Astrocyte of the hippocampus (primary cell): ENCODE results near the gene NCOA1.
"Not testable (repeated sequence)": the region's sequence is repeated elsewhere in the genome, so short reads cannot be mapped to it uniquely, and the experiment has no call there.

Experiments
- DNase-seq: peaks from one replicate; pipeline ENCODE4 v3.0.0; 2011; ENCODE audit warnings: low read depth, low spot score

The NCOA1 gene

GRCh38 chr2:24505534-24506275, 14.7 kb downstream of the NCOA1 start:
- DNase-seq: no peak

- DNase-seq: no peak
Measured at GRCh38 chr2:24507549-24507948, 16.5 kb downstream of the NCOA1 start.

- DNase-seq: no peak
Measured at GRCh38 chr2:24508878-24509277, 17.8 kb downstream of the NCOA1 start.

- no peak for DNase-seq
Measured at GRCh38 chr2:24509425-24509824, 18.4 kb downstream of the NCOA1 start.

GRCh38 chr2:24509840-24510239, 18.8 kb downstream of the NCOA1 start:
- DNase-seq: no peak

GRCh38 chr2:24510771-24511170, 19.7 kb downstream of the NCOA1 start:
- DNase-seq: no peak

GRCh38 chr2:24511198-24511597, 20.1 kb downstream of the NCOA1 start:
- no peak for DNase-seq

- no peak for DNase-seq
Measured at GRCh38 chr2:24511894-24512293, 20.8 kb downstream of the NCOA1 start.

- no peak for DNase-seq
Measured at GRCh38 chr2:24512404-24512803, 21.4 kb downstream of the NCOA1 start.

- no peak for DNase-seq
Measured at GRCh38 chr2:24512831-24513230, 21.8 kb downstream of the NCOA1 start.

- DNase-seq: no peak
Measured at GRCh38 chr2:24513281-24514071, 22.4 kb downstream of the NCOA1 start.

- DNase-seq: no peak
Measured at GRCh38 chr2:24514820-24515219, 23.8 kb downstream of the NCOA1 start.

- DNase-seq: no peak
Measured at GRCh38 chr2:24515335-24515734, 24.3 kb downstream of the NCOA1 start.

GRCh38 chr2:24515831-24516230, 24.8 kb downstream of the NCOA1 start:
- no peak for DNase-seq

- no peak for DNase-seq
Measured at GRCh38 chr2:24517247-24517646, 26.2 kb downstream of the NCOA1 start.

GRCh38 chr2:24520175-24520574, 29.1 kb downstream of the NCOA1 start:
- no peak for DNase-seq

- no peak for DNase-seq
Measured at GRCh38 chr2:24521162-24521857, 30.3 kb downstream of the NCOA1 start.

- no peak for DNase-seq
Measured at GRCh38 chr2:24521975-24522639, 31.1 kb downstream of the NCOA1 start.

GRCh38 chr2:24527536-24527935, 36.5 kb downstream of the NCOA1 start:
- DNase-seq: no peak

GRCh38 chr2:24530796-24531195, 39.7 kb downstream of the NCOA1 start:
- DNase-seq: no peak

- not testable (repeated sequence) for DNase-seq
Measured at GRCh38 chr2:24531610-24532009, 40.6 kb downstream of the NCOA1 start.

GRCh38 chr2:24532057-24532456, 41.0 kb downstream of the NCOA1 start:
- DNase-seq: not testable (repeated sequence)
